ENCODE data around the gene CENPK. TPM values are rescaled to one million over a fixed set of nuclear protein-coding genes. Genes with fewer than 3 reads are reported as not detected.

CENPK gene
- total RNA-seq, 1 donor from 2014 or later: 0.96 TPM

Other genes with a start within 250 kb of the CENPK start
- gene ADAMTS6, start 81.2 kb downstream of the CENPK start, total RNA-seq: 13.2 and 17.0 TPM in 2 replicates
- gene PPWD1, start 128 bp upstream of the CENPK start, total RNA-seq: 24.2 and 25.4 TPM in 2 replicates
- 25.9 and 30.4 TPM in 2 replicates for gene TRIM23, start 61.2 kb upstream of the CENPK start, total RNA-seq
- gene SHLD3, start 61.9 kb upstream of the CENPK start, total RNA-seq: 2.5 TPM in 2 replicates
- 36.5 and 52.1 TPM in 2 replicates for gene TRAPPC13, start 61.9 kb upstream of the CENPK start, total RNA-seq
- 8.7 and 24.7 TPM in 2 replicates for gene SGTB, start 158.9 kb upstream of the CENPK start, total RNA-seq
- gene NLN, start 159.0 kb upstream of the CENPK start, total RNA-seq: 26.3 and 31.1 TPM in 2 replicates

Measured in myocyte (in vitro differentiated cells).